Body of pancreas (tissue), 4 donors: ENCODE results near the gene RANBP3.

ENCODE experiments used
- CTCF ChIP-seq, 7 experiments: fragments of 450-650 bp in 4 of 7; fragments of 200-600 bp in 3 of 7; sonication (generic) in 3 of 7; IDR thresholded peaks; one replicate each; pipeline ENCODE4 v1.5.1; 2016 to 2019; ENCODE audit warnings: antibody characterized with exemption in 7 of 7
- POLR2A ChIP-seq, 3 donors: fragments of 450-650 bp; IDR thresholded peaks; one replicate each; pipeline ENCODE4 v1.6.1; 2016; ENCODE audit warnings: antibody characterized with exemption in 3 of 3, mild to moderate bottlenecking in 2 of 3

GRCh38 chr19:5996623-5997320 lies 18.8 kb upstream of the RANBP3 start:
- no peak for TF ChIP-seq CTCF (IDR thresholded peaks at IDR 0.05)
- no peak for TF ChIP-seq POLR2A (IDR thresholded peaks at IDR 0.05)
